HG02884 (cell line): Measurements from ENCODE around the gene HOXB4.

Source experiments
- ATAC-seq: cut with Tn5 transposase; IDR thresholded peaks from one replicate; pipeline ENCODE4 v1.9.1; 2021; ENCODE audit warnings: mild to moderate bottlenecking, moderate library complexity; ENCODE audit not compliant: unreplicated experiment

Gene HOXB4

DNA sequence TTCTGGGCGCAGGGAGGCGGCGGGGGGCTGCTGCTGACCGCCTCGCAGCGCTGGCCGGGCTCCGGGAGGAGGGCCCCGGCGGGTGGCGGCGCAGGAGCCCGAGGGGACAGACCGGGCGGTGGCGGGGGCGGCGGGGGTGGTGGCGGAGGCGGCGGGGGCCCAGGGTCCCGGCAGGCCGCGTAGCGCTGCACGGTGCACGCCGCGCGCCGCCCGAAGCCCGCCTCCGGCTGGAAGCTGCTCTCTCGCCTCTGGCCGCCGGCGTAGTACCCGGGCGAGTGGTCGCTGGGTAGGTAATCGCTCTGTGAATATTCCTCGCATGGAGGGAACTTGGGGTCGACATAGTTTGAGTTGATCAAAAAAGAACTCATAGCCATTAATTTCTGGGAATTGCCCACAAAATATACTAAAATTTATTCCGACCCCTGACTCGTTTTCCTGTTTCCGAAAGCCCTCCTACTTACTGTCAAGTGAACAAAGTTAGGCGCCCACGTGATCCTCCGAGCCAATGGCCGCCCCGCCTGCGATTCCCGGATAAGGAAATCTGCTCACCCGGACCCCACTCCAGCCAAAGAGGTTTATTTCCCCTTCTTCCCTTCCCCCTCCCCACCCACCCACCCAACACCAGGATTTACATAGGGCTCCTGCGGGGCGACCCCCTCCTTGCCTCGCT is at the start of gene HOXB4:
HOXB4 (minus strand) TSS at position 405 of the 670 bp plus-strand sequence; CDS start at position 374, 31 bp downstream.
- ATAC-seq, result no peak

DNA sequence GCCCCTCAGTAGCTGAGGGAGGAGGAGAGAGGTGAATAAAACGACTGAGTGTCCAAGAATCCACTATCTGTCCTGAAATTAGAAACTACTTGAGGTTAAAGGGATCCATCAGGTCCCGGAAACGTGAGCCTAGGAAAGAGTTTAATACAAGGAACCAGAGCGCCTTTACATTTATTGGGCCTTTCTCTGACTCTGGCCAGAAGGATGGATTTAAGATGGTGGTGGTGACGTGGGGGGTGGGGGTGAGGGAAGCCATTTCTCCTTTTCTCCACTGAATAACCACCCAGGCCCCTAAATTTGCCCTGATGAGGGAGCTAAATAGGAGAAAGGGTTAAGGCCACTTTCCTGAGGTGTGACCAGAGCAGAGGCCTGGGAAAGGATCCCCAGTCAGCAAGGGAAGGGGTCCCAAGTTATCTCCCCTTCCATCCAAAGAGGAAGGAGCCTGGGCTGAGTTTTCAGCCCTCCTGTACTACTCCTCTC is 49.0 kb upstream of the HOXB4 start:
- ATAC-seq, result no peak

DNA sequence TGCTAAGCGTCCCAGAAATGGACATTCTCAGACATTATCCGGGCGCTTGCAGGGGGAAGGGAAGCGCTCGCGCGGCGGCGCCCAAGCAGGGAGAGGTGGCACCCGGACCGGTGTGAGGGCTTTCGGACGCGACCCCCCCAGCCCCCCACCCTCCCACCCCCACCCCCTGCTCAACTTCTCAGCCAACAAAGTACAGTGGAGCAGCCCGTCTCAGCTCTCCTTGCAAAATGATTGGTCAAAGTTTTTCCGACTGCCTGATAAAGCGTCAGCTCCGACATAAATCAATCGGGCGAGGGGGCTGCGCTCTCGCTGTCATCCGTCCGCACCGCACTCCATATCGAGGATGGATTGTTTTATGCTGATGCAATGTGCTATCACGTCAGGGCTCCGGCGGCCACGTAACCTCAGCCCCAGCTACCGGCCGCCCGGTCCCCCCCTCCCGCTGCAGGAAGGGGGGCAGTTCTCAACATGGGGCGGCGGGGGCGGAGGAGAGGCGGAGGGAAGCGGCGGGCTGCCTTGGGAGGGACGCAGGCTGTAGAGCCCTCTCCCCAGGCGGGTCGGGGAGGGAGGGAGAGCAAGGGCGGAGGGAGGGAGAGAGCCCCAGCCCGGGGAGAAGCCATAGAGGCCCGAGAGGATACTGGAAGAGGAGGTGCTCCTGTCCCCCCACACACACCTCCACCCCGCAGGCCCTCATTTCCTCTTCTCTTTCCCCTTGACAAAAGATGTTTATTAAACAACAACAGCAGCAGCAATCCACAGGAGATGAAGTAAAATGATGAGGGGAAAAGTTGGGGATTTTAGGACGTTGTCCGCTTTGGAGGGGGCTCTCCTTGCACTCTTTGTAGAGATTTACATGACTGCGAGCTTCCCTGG is 48.3 kb upstream of the HOXB4 start, which contains the start of gene HOXB9:
HOXB9 (minus strand) TSS at position 114 of the 873 bp plus-strand sequence; CDS start at position 25, 89 bp downstream.
- ATAC-seq, result no peak

DNA sequence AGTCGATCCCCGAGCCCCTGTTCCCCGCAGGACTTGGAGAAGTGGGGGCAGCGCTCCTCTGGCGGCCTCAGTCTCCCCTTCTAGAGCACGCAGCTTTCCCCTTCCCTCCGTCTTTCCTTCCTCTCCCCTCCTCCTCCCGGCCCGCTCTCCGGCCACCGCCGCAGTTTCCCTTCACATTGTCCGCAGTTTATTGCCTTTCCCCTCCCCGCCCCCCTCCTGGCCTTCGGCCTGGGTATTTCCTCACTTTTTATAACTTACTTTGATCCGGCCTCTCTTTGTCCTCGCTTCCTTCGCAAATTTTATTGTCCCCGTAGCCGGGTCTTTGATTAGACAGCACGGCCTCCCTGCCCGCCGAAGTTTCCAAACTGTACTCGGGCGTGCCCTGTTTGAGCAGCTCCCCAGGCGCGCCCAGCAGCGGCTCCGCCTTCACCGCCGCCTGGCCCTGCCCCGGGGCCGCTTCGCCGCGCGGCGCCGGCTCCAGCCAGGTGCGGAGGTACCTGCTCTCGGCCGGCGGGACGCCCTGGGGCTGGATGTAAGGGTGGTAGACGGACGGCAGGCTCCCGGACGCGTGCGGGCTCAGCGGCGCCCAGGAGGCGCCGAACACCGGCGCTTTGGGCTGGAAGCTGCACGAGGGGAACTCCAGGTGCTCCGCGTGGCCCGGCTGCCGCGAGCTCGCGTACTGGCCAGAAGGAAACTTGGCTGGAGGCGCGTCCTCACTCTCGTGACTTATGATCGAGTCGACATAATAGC is 47.5 kb upstream of the HOXB4 start:
- no peak for ATAC-seq

DNA sequence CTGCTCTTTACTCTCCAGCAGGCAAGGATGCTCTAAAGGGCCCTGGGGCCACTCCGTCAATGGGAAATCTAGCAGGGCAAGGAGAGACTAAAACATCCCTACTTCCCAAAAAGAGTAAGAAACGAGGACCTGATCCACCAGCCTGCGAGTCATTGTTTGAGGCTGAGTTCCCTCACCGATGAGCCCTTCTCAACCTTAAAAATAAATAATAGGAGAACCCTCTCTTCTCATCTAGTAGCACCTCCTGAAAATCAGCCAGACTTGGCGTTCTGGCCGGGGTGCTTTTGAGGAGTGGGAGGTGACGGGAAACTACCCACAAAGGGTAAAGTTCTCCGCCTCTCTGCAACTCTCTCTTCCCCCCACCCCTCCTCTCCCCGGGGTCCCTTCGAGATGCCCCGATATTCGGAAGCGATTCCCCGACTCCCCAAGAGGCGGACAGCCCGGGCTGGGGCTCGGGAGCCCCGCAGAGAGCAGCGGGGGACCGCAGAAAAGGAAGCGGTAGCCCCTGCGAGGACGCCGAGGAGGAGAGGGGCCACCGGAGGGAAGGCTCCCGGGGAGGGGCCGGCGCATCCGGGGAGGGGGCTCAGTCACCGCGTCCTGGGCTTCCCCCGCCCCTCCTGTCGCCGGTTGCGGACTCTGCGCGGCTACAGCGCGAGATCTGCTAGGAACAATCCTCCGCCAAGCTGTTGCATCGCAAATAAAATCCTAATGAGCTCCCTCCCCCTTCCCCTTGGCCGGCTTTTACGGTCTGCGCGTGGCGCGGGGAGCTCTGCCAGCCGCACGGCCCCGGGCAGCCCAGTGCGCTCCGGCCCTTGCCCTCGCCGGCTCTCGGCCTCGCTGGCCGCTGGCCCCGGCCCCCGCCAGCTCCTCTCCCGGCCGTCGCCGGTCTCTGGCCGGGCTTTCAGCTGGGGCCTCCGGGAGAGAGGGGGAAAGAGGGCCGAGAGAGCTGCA is 46.7 kb upstream of the HOXB4 start:
- no peak for ATAC-seq

DNA sequence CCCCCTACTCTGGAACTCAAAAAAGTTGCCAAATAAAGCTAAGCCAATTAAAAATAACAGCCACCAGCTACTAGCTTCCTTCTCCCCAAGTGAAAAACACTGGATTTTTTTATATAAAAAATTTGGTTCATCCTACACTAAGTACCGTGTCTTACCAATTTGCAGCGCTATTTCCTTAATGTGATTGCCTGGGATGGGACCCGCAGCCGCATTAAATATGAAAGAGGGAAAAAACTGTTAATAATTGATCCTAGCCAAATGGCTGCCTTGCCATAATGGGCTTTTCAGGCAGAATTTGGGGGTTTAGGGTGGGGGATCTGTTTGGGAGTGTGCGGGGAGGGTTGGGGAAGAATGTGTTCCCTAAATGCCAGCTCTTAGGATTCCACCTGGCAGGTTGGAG is 46.0 kb upstream of the HOXB4 start:
- ATAC-seq, result no peak

DNA sequence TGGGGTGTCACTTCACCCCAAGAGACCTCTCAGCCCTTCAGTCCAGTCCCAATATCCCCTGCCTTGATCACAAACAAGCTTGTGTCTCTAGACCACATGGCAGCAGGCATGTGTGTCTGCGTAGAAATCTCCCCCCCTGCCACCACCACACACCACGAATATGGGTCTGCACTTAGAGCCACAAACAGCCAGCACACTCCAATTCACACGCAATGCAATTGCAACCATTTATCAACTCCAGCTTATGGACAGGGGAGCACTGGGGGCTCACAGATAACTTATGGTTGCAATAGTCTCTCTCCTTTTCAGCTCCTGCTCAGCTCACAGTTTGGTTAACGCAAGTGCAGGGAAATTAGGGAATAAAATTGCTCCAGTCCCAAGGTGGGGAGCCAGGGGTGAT is 45.4 kb upstream of the HOXB4 start:
- no peak for ATAC-seq

DNA sequence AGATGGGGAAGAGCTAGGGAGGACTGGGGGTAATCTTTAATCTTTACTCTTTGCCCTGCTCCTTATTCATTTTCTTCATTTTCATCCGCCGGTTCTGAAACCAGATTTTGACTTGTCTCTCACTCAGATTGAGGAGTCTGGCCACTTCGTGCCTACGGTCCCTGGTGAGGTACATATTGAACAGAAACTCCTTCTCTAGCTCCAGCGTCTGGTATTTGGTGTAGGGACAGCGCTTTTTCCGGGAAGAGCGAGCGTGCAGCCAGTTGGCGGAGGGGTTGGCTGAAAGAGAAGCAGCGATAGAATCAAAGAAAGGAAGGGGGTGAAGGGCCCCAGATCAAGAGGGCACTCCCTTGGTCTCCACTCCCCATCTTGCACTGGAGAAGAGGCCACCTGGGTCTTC is 44.7 kb upstream of the HOXB4 start:
- ATAC-seq, result no peak

DNA sequence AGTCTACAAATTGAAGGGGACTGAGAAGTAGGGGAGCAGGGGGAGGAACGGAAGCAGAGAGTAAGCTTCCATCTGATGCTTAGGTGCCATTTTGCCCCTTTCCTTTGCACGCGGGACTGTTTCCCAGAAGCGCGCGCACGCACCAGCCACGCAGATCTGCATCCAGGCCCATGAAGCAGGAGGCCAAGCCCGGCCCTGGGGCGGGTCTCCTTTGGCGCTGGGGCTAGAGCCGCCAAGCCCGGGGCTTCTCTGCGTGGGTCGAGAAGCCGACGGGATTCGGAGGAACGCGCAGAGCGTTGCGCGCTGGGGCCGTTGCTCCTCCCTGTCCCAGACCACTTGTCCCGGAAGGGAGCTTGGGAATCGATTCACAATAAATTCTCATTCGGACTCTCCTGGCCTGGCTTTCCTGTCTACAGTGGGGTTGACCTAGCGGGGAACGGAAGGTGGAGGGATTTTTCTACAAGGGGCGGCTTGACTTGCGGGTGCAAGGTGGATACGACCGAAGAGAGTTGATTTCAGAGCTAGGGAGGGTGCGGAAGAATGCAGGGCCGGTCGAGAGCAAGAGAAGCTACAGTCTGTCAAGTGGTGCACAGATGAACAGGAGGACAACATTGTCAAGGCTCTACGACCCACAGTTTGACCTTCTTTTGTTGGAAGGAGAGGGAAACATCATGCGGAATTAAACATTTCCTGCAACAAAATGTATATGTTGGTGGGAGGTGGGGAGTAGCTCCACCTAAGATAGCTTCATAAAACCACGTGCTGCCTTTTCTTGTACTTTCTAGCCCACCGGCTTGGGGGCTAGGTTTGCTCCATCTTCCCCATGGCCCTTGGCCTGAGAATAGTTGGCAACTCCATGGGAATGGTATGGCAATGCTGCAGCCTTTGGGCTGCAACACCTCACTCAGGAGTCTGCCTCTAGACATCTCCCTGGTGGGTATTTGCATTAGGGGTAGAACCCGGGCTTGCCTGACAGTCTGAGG is 43.6 kb upstream of the HOXB4 start:
- ATAC-seq, result no peak

DNA sequence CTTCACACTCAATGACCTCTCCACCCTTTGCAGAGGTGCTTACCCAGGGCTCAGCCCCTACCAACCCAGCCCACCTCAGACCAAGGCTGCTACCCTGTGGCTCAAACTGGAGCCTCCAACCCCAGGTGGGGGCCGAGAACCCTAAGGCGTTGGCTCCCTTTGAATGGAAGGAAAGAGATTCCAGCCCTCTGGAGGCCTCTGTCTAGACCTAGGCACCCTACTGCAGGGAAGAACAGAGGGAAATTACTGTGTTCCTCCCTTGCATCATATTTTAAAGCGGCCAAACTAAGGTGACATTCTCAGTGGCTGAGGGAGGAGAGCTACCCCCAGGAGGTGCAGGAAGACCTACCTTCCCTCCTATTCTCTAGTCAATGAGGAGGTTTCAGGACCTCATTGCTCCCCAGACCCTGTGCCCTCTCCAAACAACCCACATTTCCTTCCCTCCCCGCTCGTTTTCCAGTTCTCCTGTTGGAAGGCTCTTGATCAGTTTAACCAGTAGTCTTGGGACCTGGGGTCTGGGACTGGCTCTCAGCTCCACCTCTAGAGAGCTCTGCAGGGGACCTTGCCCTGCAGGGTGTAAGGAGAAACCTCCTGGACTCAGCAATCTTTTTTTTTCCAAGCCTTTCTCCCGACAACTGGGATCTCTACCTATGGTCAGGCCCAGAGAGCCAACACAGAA is 42.5 kb upstream of the HOXB4 start:
- no peak for ATAC-seq

DNA sequence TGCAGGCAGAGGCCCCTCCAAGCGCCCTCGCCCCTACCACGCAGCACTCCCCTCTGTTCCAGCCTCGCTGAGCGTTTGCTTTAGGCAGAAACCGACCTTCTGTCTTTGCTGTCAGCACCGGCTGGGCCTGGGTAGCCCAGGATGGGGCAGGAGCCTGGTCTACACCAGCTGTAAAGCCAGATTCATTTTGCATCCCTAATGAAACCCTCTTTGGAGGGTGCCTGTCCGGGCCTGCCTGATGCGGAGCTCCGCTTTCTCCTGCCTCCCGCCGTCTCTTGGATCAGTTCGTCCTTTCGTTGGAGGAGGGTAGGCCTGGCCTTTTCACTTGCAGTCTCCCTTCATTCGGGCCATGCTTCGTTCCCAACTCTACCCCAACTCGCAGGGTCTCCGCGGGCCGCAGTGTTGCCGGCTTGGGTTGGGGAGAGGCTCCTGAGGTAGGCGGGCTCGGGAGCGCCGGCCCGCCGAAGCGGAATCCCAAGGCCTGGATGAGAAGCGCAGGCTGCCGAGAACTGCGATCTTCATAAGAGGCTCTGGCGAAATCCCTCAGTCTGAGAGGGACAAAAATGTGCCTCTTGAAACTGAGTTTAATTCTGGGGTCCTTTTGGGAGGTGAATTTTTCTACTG is 41.8 kb upstream of the HOXB4 start:
- no peak for ATAC-seq

DNA sequence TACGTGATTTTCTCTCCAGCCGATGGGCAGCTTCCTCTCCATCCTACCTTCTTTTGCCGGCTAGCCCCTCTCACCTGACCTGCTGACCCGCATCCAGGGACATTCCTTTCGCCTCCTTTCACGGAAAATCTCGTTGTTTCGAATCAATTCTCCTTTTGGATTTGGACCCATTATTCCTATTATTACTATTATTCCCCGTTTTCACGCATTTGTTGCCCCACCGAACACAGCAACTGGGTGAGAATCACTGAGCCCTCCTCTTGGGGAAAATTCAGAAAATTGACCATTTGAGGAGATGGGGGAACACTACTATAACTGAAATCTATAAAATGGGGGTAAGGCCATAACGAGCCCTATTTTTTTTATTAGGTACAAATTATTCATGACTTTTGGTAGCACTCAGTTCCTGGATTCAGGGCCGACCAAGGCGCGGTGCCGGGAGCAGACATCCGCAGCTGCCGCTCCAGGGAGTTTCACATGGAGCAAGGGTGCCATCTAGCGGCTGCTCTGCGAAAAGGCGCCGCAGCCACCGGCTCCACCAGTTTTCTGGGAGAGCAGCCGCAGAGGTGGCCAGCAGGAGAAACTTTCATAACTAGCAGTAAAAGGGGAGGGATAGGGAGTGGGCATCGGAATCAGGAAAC is 40.2 kb upstream of the HOXB4 start:
- ATAC-seq, result no peak

DNA sequence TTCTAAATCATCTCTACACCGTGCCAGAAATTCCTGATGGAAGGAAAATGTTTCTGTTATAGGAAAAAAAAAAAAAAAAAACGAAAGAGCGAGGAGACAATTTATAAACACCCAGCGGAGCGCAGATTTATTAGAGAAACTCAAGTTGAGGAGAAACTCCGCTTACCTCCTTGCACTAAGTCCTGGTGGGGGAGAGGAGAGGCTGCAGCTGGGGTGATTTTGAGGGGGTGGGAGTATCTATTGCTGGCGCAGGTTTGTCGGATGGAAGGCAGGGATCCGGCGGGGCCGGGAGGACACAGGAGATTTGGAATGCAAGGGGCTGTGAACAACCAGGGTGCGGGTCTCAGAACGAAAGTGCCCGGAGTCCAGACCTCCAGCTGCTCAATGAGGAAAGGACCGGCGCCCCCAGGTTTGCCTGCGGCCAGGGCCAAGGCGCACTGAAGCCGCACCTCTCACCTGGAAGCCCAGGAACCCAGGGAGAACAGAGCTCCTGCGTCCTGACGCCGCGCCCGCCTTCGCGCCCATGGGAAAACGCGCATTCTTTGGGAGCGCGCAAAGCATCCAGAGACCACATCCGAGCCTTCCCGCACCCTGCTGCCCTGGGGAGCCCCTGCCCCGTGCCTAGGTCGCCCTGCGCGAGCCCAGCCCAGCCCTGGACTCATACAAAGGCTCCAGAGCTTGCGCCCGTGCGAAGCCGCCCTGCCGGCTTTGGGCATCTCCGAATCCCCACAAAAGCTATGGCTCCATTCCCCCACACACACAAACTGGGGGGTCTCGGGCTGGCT is 39.5 kb upstream of the HOXB4 start:
- no peak for ATAC-seq

DNA sequence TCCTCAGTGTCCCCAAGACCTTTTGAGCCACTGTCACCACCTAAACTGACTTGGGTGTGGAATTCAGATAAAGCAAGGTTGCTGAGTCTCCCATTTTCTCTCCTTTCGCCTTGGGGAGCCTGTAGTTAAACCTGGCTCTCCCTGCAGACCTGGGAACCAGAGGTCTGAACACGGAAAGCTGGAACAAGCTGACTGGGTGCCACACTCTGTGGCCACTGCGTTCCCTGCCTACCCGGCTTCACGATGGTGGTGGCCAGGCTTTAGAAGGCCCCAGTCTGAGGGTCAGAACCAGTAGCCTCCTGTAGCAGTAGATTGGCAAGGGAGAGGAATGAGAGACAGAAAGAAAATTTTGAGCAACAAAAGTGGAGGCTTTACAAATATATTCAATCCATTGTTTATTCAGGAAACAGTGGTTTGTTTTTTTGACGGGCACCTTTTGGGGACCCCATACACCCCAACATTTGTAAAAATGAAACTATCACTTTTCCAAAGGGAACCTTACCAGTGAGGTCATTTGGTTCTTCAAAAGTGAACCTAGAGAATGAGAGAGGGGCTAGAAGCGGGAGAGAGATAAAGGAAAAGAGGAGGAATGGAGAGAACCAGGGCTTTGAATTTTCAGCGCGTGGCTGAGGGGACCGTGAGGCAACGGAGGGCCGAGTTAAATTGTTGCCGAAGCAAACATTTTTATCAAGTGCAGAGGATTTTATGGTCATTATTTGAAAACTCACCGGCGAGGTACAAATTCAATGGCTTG is 38.7 kb upstream of the HOXB4 start:
- ATAC-seq, result no peak

DNA sequence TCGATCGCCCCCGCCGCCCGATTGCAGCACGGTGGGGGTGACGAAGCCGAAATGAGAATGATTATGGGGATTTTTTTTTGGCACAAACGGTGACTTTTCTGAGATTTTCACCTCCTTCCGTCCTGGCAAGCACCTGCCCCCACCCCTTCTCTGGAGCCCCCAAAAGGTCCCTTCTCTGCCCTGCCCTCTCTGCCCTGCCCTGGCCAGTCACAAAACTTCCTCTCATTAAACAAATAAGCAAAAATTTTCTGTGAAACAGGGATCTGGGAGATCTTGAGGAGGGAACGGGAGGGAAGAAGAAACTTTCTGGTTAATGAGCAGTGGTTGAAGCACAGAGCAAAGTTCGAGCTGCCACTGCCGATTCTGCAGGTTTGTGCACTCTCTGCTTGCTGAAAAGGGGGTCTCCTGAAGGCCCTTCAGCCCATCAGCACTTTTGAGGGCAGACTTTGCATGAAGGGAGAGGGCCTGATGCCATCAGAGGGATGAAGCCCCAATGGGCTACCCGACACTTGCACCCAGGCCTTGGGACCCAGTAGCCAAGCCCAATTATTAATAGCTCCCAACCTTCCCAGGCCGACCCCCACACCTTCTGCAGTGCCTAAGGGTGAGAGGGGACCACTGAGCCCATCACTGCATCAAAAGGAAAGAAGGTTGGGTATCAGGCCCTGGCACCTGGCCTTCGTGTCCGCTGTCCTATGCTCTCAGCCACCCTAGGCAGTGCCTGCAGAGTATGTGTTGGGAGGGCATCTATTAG is 38.0 kb upstream of the HOXB4 start:
- ATAC-seq, result no peak
